ENCODE measurements around the gene WBP2. TPM values are rescaled to one million over a fixed set of nuclear protein-coding genes. Genes with fewer than 3 reads are reported as not detected.

WBP2 gene
- total RNA-seq, 4 donors from 2014 or later = 63.5 to 79.7 (median 71.0) TPM

DNA sequence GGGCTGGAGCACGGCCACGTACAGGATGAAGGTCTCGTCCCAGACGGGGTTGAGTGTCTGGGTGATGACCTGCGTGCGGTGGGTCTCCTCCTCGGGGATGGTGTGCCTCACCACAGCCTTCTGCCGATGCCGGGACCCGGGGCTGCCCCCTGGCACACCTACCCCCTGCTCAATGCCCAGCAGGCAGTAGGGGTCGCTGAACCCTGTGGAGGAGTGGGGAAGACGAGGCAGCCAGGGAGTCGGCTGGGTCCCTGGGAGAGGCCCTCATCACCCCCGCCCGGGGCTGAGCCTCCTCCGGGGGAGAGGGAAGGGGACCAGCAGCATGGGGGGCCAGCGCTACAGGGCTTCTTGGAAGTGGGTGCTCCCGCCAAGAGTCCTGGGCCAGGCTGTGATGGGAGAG lies 12.7 kb downstream of the WBP2 start:
- 87% methylated on average over 18 of the region's 18 CpGs for WGBS, 2 donors
- no peak overlapping the region for H3K4me3 ChIP-seq
- H3K27me3 ChIP-seq = no peaks in the 10 kb centered on the region
- H3K9me3 ChIP-seq = no peaks in the 10 kb centered on the region
- TF ChIP-seq POLR2A (IDR thresholded peaks at IDR 0.05) (no peak), EP300 (IDR thresholded peaks at IDR 0.05) (no peak)
- TF ChIP-seq, protein P1, sequence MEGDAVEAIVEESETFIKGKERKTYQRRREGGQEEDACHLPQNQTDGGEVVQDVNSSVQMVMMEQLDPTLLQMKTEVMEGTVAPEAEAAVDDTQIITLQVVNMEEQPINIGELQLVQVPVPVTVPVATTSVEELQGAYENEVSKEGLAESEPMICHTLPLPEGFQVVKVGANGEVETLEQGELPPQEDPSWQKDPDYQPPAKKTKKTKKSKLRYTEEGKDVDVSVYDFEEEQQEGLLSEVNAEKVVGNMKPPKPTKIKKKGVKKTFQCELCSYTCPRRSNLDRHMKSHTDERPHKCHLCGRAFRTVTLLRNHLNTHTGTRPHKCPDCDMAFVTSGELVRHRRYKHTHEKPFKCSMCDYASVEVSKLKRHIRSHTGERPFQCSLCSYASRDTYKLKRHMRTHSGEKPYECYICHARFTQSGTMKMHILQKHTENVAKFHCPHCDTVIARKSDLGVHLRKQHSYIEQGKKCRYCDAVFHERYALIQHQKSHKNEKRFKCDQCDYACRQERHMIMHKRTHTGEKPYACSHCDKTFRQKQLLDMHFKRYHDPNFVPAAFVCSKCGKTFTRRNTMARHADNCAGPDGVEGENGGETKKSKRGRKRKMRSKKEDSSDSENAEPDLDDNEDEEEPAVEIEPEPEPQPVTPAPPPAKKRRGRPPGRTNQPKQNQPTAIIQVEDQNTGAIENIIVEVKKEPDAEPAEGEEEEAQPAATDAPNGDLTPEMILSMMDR (IDR thresholded peaks at IDR 0.05) = no peak
- no peak for DNase-seq (ENCODE audit: low spot score in 2 of 2)
- H3K4me1 ChIP-seq = peaks cover 0 to 32% (median 19%) of the 10 kb centered on the region in 4 donors
- H3K27ac ChIP-seq = no peak overlapping the region
- H3K36me3 ChIP-seq = peaks cover 0 to 81% (median 14%) of the 10 kb centered on the region in 3 donors

DNA sequence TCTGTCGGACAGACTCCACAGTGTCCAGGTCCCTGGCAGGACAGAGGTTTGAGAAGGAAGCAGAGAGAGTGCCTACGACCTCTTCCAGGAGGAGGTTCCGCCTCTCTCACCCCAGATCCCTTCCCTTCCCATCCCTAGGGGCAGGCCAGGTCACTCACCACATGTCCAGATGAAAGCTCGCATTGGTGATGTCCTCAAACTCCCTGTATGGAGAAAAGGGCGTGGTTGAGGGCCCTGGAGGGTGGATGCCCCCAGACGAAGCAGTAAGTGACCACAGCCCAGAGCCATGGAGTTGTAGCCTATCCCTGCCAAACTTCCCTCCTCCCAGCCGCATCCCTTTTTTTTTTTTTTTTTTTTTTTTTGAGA lies 14.4 kb downstream of the WBP2 start:
- H3K36me3 ChIP-seq = peaks cover 0 to 77% (median 0%) of the 10 kb centered on the region in 3 donors
- 69 to 82% methylated on average over 7 of the region's 7 CpGs for WGBS, 2 donors
- TF ChIP-seq EP300 (IDR thresholded peaks at IDR 0.05) (no peak), POLR2A (IDR thresholded peaks at IDR 0.05) (no peak)
- TF ChIP-seq, protein P1 (IDR thresholded peaks at IDR 0.05) = no peak

DNA sequence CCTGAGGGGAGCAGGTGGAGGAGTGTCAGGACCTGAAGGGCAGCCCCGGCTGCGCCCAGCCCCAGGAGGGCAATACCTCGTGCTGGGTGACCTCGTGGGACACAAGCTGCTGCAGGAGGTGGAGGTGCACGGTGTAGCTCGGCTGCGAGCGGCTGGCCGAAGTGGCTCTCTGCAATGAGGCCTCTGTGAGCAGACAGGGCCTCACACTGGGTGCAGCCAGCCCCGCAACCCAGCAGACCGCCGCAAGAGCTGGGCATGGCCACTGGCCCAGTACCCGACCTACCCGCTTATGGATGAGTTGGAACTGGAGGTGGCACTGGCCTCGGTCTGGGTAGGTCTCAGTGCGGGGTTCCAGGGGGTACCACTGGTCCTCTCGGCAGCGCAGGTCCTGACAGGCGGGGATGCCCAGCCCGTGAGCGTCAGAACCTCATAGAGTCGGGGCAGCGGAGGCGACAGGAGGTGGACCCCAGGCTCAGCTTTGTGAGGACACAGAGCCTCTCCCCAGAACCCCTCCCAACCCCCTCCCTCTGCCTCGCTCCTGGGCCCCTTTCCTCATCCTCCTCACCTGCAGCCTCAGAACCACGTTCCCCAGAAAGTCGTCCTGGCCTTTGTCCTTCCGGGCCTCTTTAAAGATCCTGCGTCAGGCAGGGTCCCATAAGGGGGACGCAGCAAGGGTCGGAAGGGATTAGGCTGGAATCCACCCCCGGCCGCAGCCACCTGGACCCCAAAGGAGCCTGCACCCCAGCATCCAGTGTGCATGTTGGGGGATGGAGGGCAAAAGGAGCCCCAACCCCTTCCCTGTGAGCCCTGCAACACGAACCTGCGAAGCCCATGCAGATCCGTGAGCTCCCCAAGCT lies 15.0 kb downstream of the WBP2 start:
- no peak overlapping the region for H3K27ac ChIP-seq
- TF ChIP-seq EP300 (IDR thresholded peaks at IDR 0.05) (no peak), POLR2A (IDR thresholded peaks at IDR 0.05) (no peak)
- TF ChIP-seq, protein P1 (IDR thresholded peaks at IDR 0.05) = no peak
- no peak overlapping the region for H3K4me3 ChIP-seq
- H3K36me3 ChIP-seq = peaks cover 0 to 77% (median 0%) of the 10 kb centered on the region in 3 donors
- 89 to 93% methylated on average over 31 to 34 of the region's 36 CpGs for WGBS, 2 donors
- peaks cover 0 to 11% (median 10%) of the 10 kb centered on the region in 4 donors for H3K4me1 ChIP-seq
- no peaks in the 10 kb centered on the region for H3K27me3 ChIP-seq
- H3K9me3 ChIP-seq = no peaks in the 10 kb centered on the region
- DNase-seq (ENCODE audit: low spot score in 2 of 2) = no peak

More for the DNA sequence above, 14.4 kb downstream of the WBP2 start:
- no peak overlapping the region for H3K27ac ChIP-seq
- no peaks in the 10 kb centered on the region for H3K9me3 ChIP-seq
- peaks cover 0 to 16% (median 16%) of the 10 kb centered on the region in 4 donors for H3K4me1 ChIP-seq
- no peak for DNase-seq (ENCODE audit: low spot score in 2 of 2)
- H3K27me3 ChIP-seq = no peaks in the 10 kb centered on the region
- no peak overlapping the region for H3K4me3 ChIP-seq

GRCh38 chr17:75838410-75838809 lies 16.7 kb downstream of the WBP2 start:
- H3K4me3 ChIP-seq = no peak overlapping the region
- TF ChIP-seq EP300 (IDR thresholded peaks at IDR 0.05) = no peak
- no peak for TF ChIP-seq POLR2A (IDR thresholded peaks at IDR 0.05)
- TF ChIP-seq, protein P1 (IDR thresholded peaks at IDR 0.05) = no peak
- peaks cover 0 to 1% (median 0%) of the 10 kb centered on the region in 4 donors for H3K4me1 ChIP-seq
- H3K27me3 ChIP-seq = no peaks in the 10 kb centered on the region
- 79 to 81% methylated on average over 15 of the region's 15 CpGs for WGBS, 2 donors
- H3K27ac ChIP-seq = no peak overlapping the region
- H3K36me3 ChIP-seq = peaks cover 0 to 86% (median 9%) of the 10 kb centered on the region in 3 donors
- H3K9me3 ChIP-seq = no peaks in the 10 kb centered on the region
- DNase-seq (ENCODE audit: low spot score in 2 of 2) = no peak

- Histone ChIP-seq H3K36me3 (peaks cover 0 to 86% (median 9%) of the 10 kb centered on the region in 3 donors), H3K9me3 (no peaks in the 10 kb centered on the region), H3K27ac (no peak overlapping the region), H3K4me3 (no peak overlapping the region), H3K4me1 (peaks cover 0 to 6% (median under 1%) of the 10 kb centered on the region in 4 donors), H3K27me3 (no peaks in the 10 kb centered on the region)
- DNase-seq (ENCODE audit: low spot score in 2 of 2) = no peak
- WGBS, 2 donors = 72 to 75% methylated on average over 7 of the region's 7 CpGs
- TF ChIP-seq EP300 (IDR thresholded peaks at IDR 0.05) (no peak), POLR2A (IDR thresholded peaks at IDR 0.05) (no peak)
- TF ChIP-seq, protein P1 (IDR thresholded peaks at IDR 0.05) = no peak
Measured at GRCh38 chr17:75837899-75838298, 17.2 kb downstream of the WBP2 start.
